ENCODE results near the gene MPPED2.

MPPED2 gene

GRCh38 chr11:30406978-30407762 lies 179.0 kb downstream of the MPPED2 start:
- DNase-seq, result no peak

- DNase-seq, result no peak
Observed at GRCh38 chr11:30405385-30405784, 180.8 kb downstream of the MPPED2 start.

DNA sequence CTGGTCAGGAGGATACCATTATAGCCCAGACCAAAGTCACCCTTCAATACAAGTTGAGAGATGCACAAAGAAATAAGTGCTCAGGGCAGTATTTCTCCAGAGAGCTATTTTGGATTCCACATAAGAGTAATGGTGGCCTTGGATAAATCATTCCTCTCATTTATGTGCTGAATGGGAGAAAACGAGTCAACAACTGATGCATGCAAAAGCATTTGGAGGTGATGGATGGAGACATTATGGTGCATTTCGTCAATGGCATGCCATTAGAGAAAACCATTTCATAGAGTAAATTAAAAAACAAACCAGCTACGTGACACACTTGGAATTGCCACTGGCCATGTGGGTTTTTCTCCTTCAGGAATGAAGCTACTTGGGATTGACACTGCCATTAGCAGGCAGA lies 182.0 kb downstream of the MPPED2 start:
- DNase-seq, result no peak

DNA sequence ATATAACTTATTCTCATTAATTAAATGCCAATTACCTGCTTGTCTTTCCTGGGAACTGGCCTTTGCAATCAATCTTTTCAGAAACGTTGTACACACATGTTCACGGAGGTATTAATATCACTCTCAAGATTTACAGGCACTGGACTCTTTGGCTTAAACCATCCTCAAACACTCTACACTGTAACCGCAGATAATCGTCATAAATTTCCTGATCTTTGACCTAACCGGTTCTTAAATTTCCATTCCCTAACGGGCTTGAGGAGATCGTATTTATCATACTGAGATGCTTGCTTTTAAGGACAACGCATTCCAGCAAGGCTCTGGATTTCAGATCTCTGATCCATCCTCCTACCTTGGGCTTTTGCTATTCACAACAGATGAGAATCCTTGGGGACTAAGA lies 190.4 kb downstream of the MPPED2 start:
- no peak for DNase-seq

GRCh38 chr11:30393012-30393411 lies 193.1 kb downstream of the MPPED2 start:
- DNase-seq, result no peak

- no peak for DNase-seq
Observed at GRCh38 chr11:30392221-30392784, 193.8 kb downstream of the MPPED2 start.

- DNase-seq, result no peak
Observed at GRCh38 chr11:30388957-30389356, 197.2 kb downstream of the MPPED2 start.

GRCh38 chr11:30387891-30388861 lies 198.0 kb downstream of the MPPED2 start:
- DNase-seq, result no peak

DNA sequence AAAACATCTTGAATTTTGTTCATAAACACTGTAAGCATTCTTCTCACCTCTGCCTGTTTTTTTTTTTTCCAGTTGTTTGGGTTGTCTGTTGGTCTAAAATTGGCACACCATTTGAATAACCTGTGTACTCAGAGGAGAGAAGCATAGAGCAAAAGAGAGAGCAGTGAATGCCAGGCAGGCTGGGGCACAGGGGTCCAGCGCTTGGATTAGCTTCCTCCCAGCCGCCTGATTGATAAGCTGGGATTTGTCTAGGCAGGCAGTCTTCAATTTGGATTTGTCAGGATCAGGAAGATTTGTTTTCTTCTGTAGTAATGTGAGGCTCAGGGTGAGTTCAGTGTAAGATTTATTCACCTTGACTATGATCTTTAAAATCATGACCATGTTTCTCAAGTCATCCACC lies 204.3 kb downstream of the MPPED2 start:
- no peak for DNase-seq

- no peak for DNase-seq
Observed at GRCh38 chr11:30380846-30381245, 205.3 kb downstream of the MPPED2 start.

- DNase-seq, result no peak
Observed at GRCh38 chr11:30377347-30377746, 208.8 kb downstream of the MPPED2 start.

DNA sequence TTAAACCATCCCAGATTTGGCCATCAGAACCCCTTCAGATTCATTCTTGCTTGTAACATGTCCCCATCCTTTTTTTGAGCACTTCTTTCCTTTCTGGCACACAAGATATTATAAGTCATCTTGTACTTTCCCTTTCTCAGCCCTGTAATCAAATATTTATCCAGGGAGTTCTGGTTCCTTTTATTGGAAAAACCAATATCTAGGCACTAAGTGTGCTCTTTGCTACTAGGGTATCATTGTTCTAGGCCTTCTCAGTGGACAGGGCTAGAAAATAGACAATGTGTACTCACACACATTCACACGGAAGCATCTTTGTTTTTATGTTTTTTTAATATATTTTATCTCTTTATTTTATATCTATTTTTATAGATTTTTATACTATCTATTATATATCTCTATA lies 216.0 kb downstream of the MPPED2 start:
- no peak for DNase-seq

- no peak for DNase-seq
Observed at GRCh38 chr11:30368394-30368793, 217.8 kb downstream of the MPPED2 start.

- no peak for DNase-seq
Observed at GRCh38 chr11:30365793-30366517, 220.2 kb downstream of the MPPED2 start.

GRCh38 chr11:30364837-30365482 lies 221.2 kb downstream of the MPPED2 start:
- DNase-seq, result no peak

GRCh38 chr11:30364139-30364836 lies 221.9 kb downstream of the MPPED2 start:
- DNase-seq, result no peak

GRCh38 chr11:30360741-30361140 lies 225.4 kb downstream of the MPPED2 start:
- DNase-seq, result no peak

All from activated CD4-positive, alpha-beta T cell treated with anti-CD3 and anti-CD28 coated beads for 4 hours (primary cell).